Astrocyte of the spinal cord (primary cell): ENCODE results near the gene SRGAP1.
A peak's percentile ranks its signal among the peaks of the same experiment; 100 is the strongest.

Source experiments
- DNase-seq: peaks from one replicate; pipeline ENCODE4 v3.0.0; 2011; ENCODE audit warnings: low read depth, low spot score
- H3K4me3 ChIP-seq: 2 replicates; pipeline ENCODE4 v1.5.1; 2011; ENCODE audit warnings: low read depth, mild to moderate bottlenecking, low read length, moderate library complexity
- in situ Hi-C: cut with HindIII; loops from 2 replicates; pipeline ENCODE4 v1.10.0; 2017; ENCODE audit warnings: low sequenced_read_pairs
- TF ChIP-seq, protein P1 (sequence below): IDR thresholded peaks from 2 replicates; pipeline ENCODE4 v1.5.1; 2012; ENCODE audit warnings: low read depth, mild to moderate bottlenecking, low read length, inconsistent platforms

Gene SRGAP1

GRCh38 chr12:64093689-64094088 is 249.2 kb downstream of the SRGAP1 start:
- in situ Hi-C loops: no loop called here
- TF ChIP-seq, protein P1, sequence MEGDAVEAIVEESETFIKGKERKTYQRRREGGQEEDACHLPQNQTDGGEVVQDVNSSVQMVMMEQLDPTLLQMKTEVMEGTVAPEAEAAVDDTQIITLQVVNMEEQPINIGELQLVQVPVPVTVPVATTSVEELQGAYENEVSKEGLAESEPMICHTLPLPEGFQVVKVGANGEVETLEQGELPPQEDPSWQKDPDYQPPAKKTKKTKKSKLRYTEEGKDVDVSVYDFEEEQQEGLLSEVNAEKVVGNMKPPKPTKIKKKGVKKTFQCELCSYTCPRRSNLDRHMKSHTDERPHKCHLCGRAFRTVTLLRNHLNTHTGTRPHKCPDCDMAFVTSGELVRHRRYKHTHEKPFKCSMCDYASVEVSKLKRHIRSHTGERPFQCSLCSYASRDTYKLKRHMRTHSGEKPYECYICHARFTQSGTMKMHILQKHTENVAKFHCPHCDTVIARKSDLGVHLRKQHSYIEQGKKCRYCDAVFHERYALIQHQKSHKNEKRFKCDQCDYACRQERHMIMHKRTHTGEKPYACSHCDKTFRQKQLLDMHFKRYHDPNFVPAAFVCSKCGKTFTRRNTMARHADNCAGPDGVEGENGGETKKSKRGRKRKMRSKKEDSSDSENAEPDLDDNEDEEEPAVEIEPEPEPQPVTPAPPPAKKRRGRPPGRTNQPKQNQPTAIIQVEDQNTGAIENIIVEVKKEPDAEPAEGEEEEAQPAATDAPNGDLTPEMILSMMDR: no peak
- no peak for DNase-seq
- H3K4me3 ChIP-seq: no peak overlapping the region

GRCh38 chr12:64097366-64098105 is 253.0 kb downstream of the SRGAP1 start:
- no peak for DNase-seq
- TF ChIP-seq, protein P1: no peak
- H3K4me3 ChIP-seq: no peak overlapping the region
- in situ Hi-C loops: no loop called here

- H3K4me3 ChIP-seq: no peak overlapping the region
These were observed 254.3 kb downstream of the SRGAP1 start for GRCh38 chr12:64098709-64099354.

GRCh38 chr12:64099397-64099796 is 254.9 kb downstream of the SRGAP1 start:
- no peak overlapping the region for H3K4me3 ChIP-seq
- TF ChIP-seq, protein P1: no peak
- peak; percentile 95 for DNase-seq
- in situ Hi-C loops: no loop called here

More at GRCh38 chr12:64098709-64099354, 254.3 kb downstream of the SRGAP1 start:
- peak; percentile 72 for DNase-seq
- TF ChIP-seq, protein P1: no peak
- in situ Hi-C loops: no loop called here

DNA sequence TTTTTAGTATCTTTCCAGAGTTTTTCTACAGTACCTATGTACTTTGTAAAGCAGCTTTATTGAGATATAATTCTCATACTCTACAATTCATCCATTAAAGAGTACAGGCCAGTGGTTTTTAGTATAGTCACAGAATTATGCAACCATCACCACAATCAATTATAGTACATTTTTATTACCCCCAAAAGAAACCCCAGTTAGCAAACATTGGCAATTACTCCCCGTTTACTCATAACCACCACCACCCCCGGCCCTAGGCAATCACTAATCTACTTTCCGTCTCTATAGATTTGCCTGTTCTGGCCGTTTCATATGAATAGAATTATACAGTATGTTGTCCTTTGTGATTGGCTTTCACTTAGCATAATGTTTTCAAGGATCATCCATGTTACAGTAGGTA is 257.8 kb downstream of the SRGAP1 start:
- peak; percentile 72 for DNase-seq
- TF ChIP-seq, protein P1: no peak
- in situ Hi-C loops: no loop called here
- H3K4me3 ChIP-seq: no peak overlapping the region

- no peak overlapping the region for H3K4me3 ChIP-seq
- in situ Hi-C loops: no loop called here
- TF ChIP-seq, protein P1: no peak
- DNase-seq: peak; percentile 44
These were observed 259.6 kb downstream of the SRGAP1 start for GRCh38 chr12:64103825-64104740.
